Measurements from ENCODE around the gene PSENEN.

GRCh38 chr19:35721374-35721773 is 24.1 kb upstream of the PSENEN start:
- no peak for TF ChIP-seq CTCF (conservative IDR thresholded peaks at IDR 0.05)
- no peak for TF ChIP-seq ZFX (IDR thresholded peaks at IDR 0.05)
